Keratinocyte (primary cell): ENCODE results near the gene REEP3. TPM values are rescaled to one million over a fixed set of nuclear protein-coding genes. Genes with fewer than 3 reads are reported as not detected.

Experiments used
- DNase-seq: peaks from one replicate; pipeline ENCODE4 v3.0.0-alpha.2; 2011; ENCODE audit warnings: low read depth, missing footprints, low spot score
- FAIRE-seq: peaks from 2 replicates; lab custom pipeline; 2011; peaks lifted over from hg19 to GRCh38; lab: Jason Lieb, UNC
- H2AFZ ChIP-seq: 2 replicates; pipeline ENCODE4 v1.6.0; 2012; ENCODE audit warnings: low read length, control low read depth, inconsistent platforms; ENCODE audit not compliant: control insufficient read depth
- H3K27ac ChIP-seq: 2 replicates; pipeline ENCODE4 v1.5.1; 2011; ENCODE audit warnings: low read length; ENCODE audit not compliant: control insufficient read depth, insufficient read depth
- H3K27me3 ChIP-seq: 3 replicates; pipeline ENCODE4 v1.6.0; 2011; ENCODE audit warnings: low read length; ENCODE audit not compliant: control insufficient read depth, insufficient read depth; ENCODE audit errors: extremely low read depth
- H3K36me3 ChIP-seq, 2 experiments: 2 replicates in 1 of 2; 3 replicates in 1 of 2; pipeline ENCODE4 v1.5.1; 2011; ENCODE audit warnings: low read length in 2 of 2, mild to moderate bottlenecking in 1 of 2; ENCODE audit not compliant: control insufficient read depth in 2 of 2, insufficient read depth in 2 of 2; ENCODE audit errors: extremely low read depth in 1 of 2
- H3K4me1 ChIP-seq: 3 replicates; pipeline ENCODE4 v1.5.1; 2011; ENCODE audit warnings: low read length; ENCODE audit not compliant: control insufficient read depth, insufficient read depth; ENCODE audit errors: extremely low read depth
- H3K4me2 ChIP-seq: 3 replicates; pipeline ENCODE4 v1.6.0; 2011; ENCODE audit warnings: low read depth, low read length; ENCODE audit not compliant: control insufficient read depth, insufficient read depth; ENCODE audit errors: extremely low read depth
- H3K4me3 ChIP-seq, 3 experiments: fragments of 200-600 bp in 1 of 3; sonication (generic) in 1 of 3; 2 replicates in 2 of 3; 3 replicates in 1 of 3; pipeline ENCODE4 v1.5.1; 2011 to 2016; ENCODE audit warnings: low read length in 3 of 3, mild to moderate bottlenecking in 3 of 3, control low read depth in 2 of 3, inconsistent platforms in 1 of 3, low read depth in 1 of 3, mixed read lengths in 1 of 3, mixed run types in 1 of 3, moderate library complexity in 1 of 3; ENCODE audit not compliant: control insufficient read depth in 2 of 3, insufficient read depth in 2 of 3; ENCODE audit errors: extremely low read depth in 1 of 3
- H3K79me2 ChIP-seq: 2 replicates; pipeline ENCODE4 v1.6.0; 2012; ENCODE audit warnings: low read length; ENCODE audit not compliant: control insufficient read depth, insufficient read depth
- H3K9ac ChIP-seq: 3 replicates; pipeline ENCODE4 v1.6.0; 2011; ENCODE audit warnings: low read length; ENCODE audit not compliant: control insufficient read depth, insufficient read depth; ENCODE audit errors: extremely low read depth
- H3K9me1 ChIP-seq: 3 replicates; pipeline ENCODE4 v1.6.0; 2011; ENCODE audit warnings: low read length; ENCODE audit not compliant: control insufficient read depth, insufficient read depth; ENCODE audit errors: extremely low read depth
- H3K9me3 ChIP-seq: 2 replicates; pipeline ENCODE4 v1.5.1; 2012; ENCODE audit warnings: low read depth, low read length; ENCODE audit not compliant: control insufficient read depth
- H4K20me1 ChIP-seq: 3 replicates; pipeline ENCODE4 v1.6.0; 2011; ENCODE audit warnings: low read length; ENCODE audit not compliant: control insufficient read depth, insufficient read depth; ENCODE audit errors: extremely low read depth
- CTCF ChIP-seq, 3 experiments: IDR thresholded peaks in 1 of 3; conservative IDR thresholded peaks in 1 of 3; optimal IDR thresholded peaks in 1 of 3; 2 replicates in 2 of 3; 3 replicates in 1 of 3; pipeline versions ENCODE3 to v1.5.1; 2011; ENCODE audit warnings: low read length in 3 of 3, mild to moderate bottlenecking in 3 of 3, moderate library complexity in 2 of 3, control low read depth in 1 of 3, inconsistent platforms in 1 of 3; ENCODE audit not compliant: insufficient read depth in 2 of 3; ENCODE audit errors: extremely low read depth in 1 of 3
- EZH2 ChIP-seq: IDR thresholded peaks from one replicate; pipeline ENCODE4 v1.6.1; 2012; ENCODE audit warnings: inconsistent platforms, mild to moderate bottlenecking, low read length, moderate library complexity
- dilution Hi-C: fragments of 300-500 bp; cut with MboI; formaldehyde crosslinking; loops from one replicate; pipeline ENCODE4 v1.7.0; 2020; ENCODE audit warnings: low sequenced_read_pairs; ENCODE audit not compliant: extremely low pct_ligation_motif_present
- polyA plus RNA-seq, 5 experiments: library from polyadenylated mRNA; depleted of rRNA in 3 of 5; stranded (reverse) in 3 of 5; stranded (forward) in 1 of 5; unstranded in 1 of 5; fragments of >200 nt; gene quantifications; 1 replicate in 1 of 5; 2 replicates in 3 of 5; 3 replicates in 1 of 5; pipeline versions ENCODE4 v1.2.1 to v1.2.3, GENCODE V29; 2011 to 2012; ENCODE audit warnings: missing spikeins in 2 of 5, low read depth in 1 of 5, low replicate concordance in 1 of 5

The REEP3 gene
- polyA plus RNA-seq, 1 donor (not counting 4 experiments of a cell fraction or from before 2014, with no cell fraction given), result 52.8 TPM

GRCh38 chr10:63542835-63543575, 21.8 kb downstream of the REEP3 start:
- no peak overlapping the region for H3K9ac ChIP-seq
- H2AFZ ChIP-seq, result no peak overlapping the region
- H3K9me3 ChIP-seq, result no peaks in the 10 kb centered on the region
- dilution Hi-C loops, result no loop called here
- H3K4me1 ChIP-seq, result peaks cover 9% of the 10 kb centered on the region
- H3K4me2 ChIP-seq, result no peak overlapping the region
- peak overlapping the region; percentile 2 for H3K27ac ChIP-seq
- DNase-seq (no peak), FAIRE-seq (peak; percentile 26)
- no peaks in the 10 kb centered on the region for H4K20me1 ChIP-seq
- H3K9me1 ChIP-seq, result no peaks in the 10 kb centered on the region
- peaks cover 75% of the 10 kb centered on the region for H3K79me2 ChIP-seq
- peaks cover 0 to 1% of the 10 kb centered on the region in 2 experiments for H3K36me3 ChIP-seq
- no peaks in the 10 kb centered on the region for H3K27me3 ChIP-seq
- no peak for TF ChIP-seq EZH2
- no peak for TF ChIP-seq CTCF (optimal IDR thresholded peaks at IDR 0.05 in 1 of 3, IDR thresholded peaks at IDR 0.05 in 1 of 3, conservative IDR thresholded peaks at IDR 0.05 in 1 of 3; ENCODE audit: extremely low read depth in 1 of 3, insufficient read depth in 2 of 3, low read length in 3 of 3)
- no peak overlapping the region for H3K4me3 ChIP-seq

DNA sequence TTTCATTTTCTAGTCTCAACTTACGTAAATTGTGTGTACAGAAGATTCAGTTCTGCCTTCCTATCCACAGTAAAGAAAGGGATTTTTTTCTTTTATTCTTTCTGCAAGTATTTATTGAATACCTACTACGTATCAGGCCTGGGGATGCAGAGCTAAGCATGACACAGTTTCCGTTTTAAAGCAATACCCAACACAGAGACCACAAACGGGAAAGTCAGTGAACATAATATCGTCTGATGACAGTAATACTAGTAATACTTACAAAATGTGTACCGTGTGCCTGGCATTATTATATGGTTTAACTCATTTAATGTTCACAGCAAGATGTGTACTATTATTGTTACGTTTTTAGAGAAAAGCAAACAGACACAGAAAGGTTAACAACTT, 22.4 kb downstream of the REEP3 start:
- TF ChIP-seq CTCF (optimal IDR thresholded peaks at IDR 0.05 in 1 of 3, IDR thresholded peaks at IDR 0.05 in 1 of 3, conservative IDR thresholded peaks at IDR 0.05 in 1 of 3; ENCODE audit: extremely low read depth in 1 of 3, insufficient read depth in 2 of 3, low read length in 3 of 3), result no peak
- TF ChIP-seq EZH2, result no peak
- peaks cover 9% of the 10 kb centered on the region for H3K4me1 ChIP-seq
- H2AFZ ChIP-seq, result no peak overlapping the region
- no peak for FAIRE-seq
- H3K9me3 ChIP-seq, result no peaks in the 10 kb centered on the region
- no peak for DNase-seq
- H3K79me2 ChIP-seq, result peaks cover 72% of the 10 kb centered on the region
- H3K27me3 ChIP-seq, result no peaks in the 10 kb centered on the region
- H3K4me3 ChIP-seq, result no peak overlapping the region
- H4K20me1 ChIP-seq, result no peaks in the 10 kb centered on the region
- no peak overlapping the region for H3K4me2 ChIP-seq
- no peak overlapping the region for H3K9ac ChIP-seq
- H3K27ac ChIP-seq, result peak overlapping the region; percentile 2
- dilution Hi-C loops, result no loop called here
- H3K36me3 ChIP-seq, result peaks cover 0 to 1% of the 10 kb centered on the region in 2 experiments
- H3K9me1 ChIP-seq, result no peaks in the 10 kb centered on the region
